Calu3 (cell line): ENCODE data around the gene NR0B2. TPM values are rescaled to one million over a fixed set of nuclear protein-coding genes. Genes with fewer than 3 reads are reported as not detected.

Experiments
- Bru-seq: library from RNA; stranded (reverse); fragments of 400-500 nt; gene quantifications from one replicate; lab custom pipeline; 2021; lab: Mats Ljungman, UMichigan
- BruChase-seq, 2 experiments: library from RNA; stranded (reverse); fragments of 400-500 nt; gene quantifications; one replicate each; lab custom pipeline; 2021; lab: Mats Ljungman, UMichigan
- BruUV-seq: library from RNA; stranded (reverse); fragments of 400-500 nt; replicated peaks from 2 replicates; lab custom pipeline; 2021; lab: Mats Ljungman, UMichigan
- CTCF ChIA-PET: fragments of 300-600 bp; sonication (Branson Sonifier 250); formaldehyde crosslinking; loops from one replicate; lab custom pipeline; 2022; ENCODE audit warnings: antibody characterized with exemption; lab: Charles Lee
- DNase-seq: peaks from one replicate; pipeline ENCODE4 v3.0.0; 2022
- H3K27ac Mint-ChIP-seq: one replicate; pipeline ENCODE4 v1.8.0; 2022; ENCODE audit warnings: mixed read lengths; ENCODE audit not compliant: unreplicated experiment
- H3K27me3 Mint-ChIP-seq: one replicate; pipeline ENCODE4 v1.8.0; 2022; ENCODE audit warnings: mixed read lengths; ENCODE audit not compliant: unreplicated experiment
- H3K36me3 Mint-ChIP-seq: one replicate; pipeline ENCODE4 v1.8.0; 2022; ENCODE audit warnings: mild to moderate bottlenecking, moderate library complexity, mixed read lengths; ENCODE audit not compliant: insufficient read depth, unreplicated experiment
- H3K4me1 Mint-ChIP-seq: one replicate; pipeline ENCODE4 v1.8.0; 2022; ENCODE audit warnings: mild to moderate bottlenecking, low read depth, mixed read lengths; ENCODE audit not compliant: unreplicated experiment
- H3K4me3 Mint-ChIP-seq: one replicate; pipeline ENCODE4 v1.8.0; 2022; ENCODE audit warnings: mild to moderate bottlenecking, low read depth, moderate library complexity, mixed read lengths; ENCODE audit not compliant: unreplicated experiment
- H3K9me3 Mint-ChIP-seq: one replicate; pipeline ENCODE4 v1.8.0; 2022; ENCODE audit warnings: low read depth, mixed read lengths; ENCODE audit not compliant: unreplicated experiment
- CTCF ChIP-seq: fragments of 200-600 bp; IDR thresholded peaks from one replicate; pipeline ENCODE4 v1.8.0; 2022; ENCODE audit warnings: antibody characterized with exemption; ENCODE audit not compliant: unreplicated experiment
- intact Hi-C: fragments of 100-400 bp; cut with micrococcal nuclease; formaldehyde crosslinking; loops from one replicate; pipeline ENCODE4 v1.10.0; 2022; ENCODE audit not compliant: unreplicated experiment
- long read RNA-seq: library from polyadenylated mRNA; stranded (forward); transcript quantifications from one replicate; pipeline ENCODE4 v2.0.0, GENCODE V29; 2022
- total RNA-seq: library from RNA; stranded (reverse); gene quantifications from 2 replicates; pipeline ENCODE4 v1.2.3, GENCODE V29; 2022

Gene NR0B2, protein sequence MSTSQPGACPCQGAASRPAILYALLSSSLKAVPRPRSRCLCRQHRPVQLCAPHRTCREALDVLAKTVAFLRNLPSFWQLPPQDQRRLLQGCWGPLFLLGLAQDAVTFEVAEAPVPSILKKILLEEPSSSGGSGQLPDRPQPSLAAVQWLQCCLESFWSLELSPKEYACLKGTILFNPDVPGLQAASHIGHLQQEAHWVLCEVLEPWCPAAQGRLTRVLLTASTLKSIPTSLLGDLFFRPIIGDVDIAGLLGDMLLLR
- total RNA-seq (0.32 TPM in 1 of 2 replicates, not detected in the other), Bru-seq, nascent RNA (percentile 20 among the genes with signal in this experiment), BruChase-seq, experiment 1, labeled RNA remaining after a 6-hour chase (not detected), BruChase-seq, experiment 2, labeled RNA remaining after a 2-hour chase (not detected)
- long read RNA-seq = 0 reads

DNA sequence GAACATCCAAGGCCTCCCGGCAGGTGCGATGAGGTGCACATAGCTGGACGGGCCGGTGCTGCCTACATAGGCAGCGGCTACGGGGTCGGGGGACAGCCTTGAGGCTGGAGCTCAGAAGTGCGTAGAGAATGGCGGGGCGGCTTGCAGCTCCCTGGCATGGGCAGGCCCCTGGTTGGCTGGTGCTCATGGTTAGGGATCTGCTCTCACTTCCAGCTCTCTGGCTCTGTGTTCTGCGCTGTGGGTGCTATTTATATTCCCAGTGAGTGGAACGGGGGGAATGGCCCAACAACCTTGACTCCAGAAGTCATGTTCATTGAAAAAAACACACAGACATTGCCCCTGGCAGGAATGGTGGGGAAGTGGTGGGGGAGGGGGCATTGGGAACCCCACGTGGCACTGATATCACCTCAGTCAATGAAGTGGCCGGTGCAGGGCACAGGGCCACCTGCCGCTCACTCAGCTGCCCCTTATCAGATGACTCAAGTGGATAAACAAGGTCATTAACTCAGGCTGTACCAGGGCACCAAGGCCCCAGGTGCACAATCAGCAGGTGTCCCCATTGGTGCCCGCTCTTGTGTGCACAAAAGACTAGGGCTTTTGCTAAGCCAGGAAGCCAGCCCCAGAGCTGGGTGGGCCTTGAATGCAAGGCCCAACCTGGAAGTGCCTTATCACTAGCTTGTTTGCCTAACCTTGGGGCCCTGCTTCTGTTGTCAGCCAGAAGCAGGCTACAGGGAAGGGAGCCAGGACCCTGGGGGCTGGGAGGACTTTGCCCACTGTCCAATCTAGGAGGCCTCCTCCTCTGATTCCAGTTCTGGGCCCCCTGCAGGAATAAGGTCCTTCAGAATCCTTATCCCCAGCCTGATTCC lies at the start of gene NR0B2:
TSS of gene NR0B2 (minus strand) at position 222 of the 866 bp plus-strand sequence. CDS start at position 187, 35 bp downstream.
- no peak for TF ChIP-seq CTCF
- H3K9me3 Mint-ChIP-seq = no peaks in the 10 kb centered on the region
- DNase-seq = peak; percentile 51
- peaks cover 8% of the 10 kb centered on the region for H3K36me3 Mint-ChIP-seq
- peaks cover 20% of the 10 kb centered on the region for H3K4me1 Mint-ChIP-seq
- CTCF ChIA-PET = no interaction called here
- intact Hi-C loops = no loop called here
- BruUV-seq = no TSS peak
- H3K27ac Mint-ChIP-seq = no peak within 1 kb of the TSS
- no peaks in the 10 kb centered on the region for H3K27me3 Mint-ChIP-seq
- H3K4me3 Mint-ChIP-seq = no peak within 1 kb of the TSS

DNA sequence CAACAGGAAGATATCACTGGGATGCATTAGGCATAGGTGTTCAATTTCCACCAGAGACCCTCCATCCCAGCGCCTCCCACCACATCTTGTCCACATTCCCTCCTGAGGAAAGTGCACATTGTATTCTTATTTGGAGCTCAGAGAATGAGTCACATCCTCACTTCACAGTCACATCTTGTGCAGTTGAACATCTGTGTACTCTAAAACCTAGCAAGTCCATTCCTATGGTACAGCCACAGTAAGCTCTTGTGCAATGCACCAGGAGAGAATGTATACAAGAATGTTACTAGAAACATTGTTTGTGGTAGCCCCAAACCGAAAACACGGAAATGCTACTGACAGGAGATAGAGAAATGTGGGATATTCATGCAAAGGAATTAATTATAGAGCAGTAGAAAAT lies 48.1 kb upstream of the NR0B2 start:
- H3K4me1 Mint-ChIP-seq = peaks cover 21% of the 10 kb centered on the region
- intact Hi-C loops = no loop called here
- no peak overlapping the region for H3K4me3 Mint-ChIP-seq
- no peaks in the 10 kb centered on the region for H3K9me3 Mint-ChIP-seq
- H3K27ac Mint-ChIP-seq = no peak overlapping the region
- BruUV-seq = no TSS peak
- H3K27me3 Mint-ChIP-seq = no peaks in the 10 kb centered on the region
- TF ChIP-seq CTCF = no peak
- DNase-seq = no peak
- CTCF ChIA-PET = interaction anchor here (1.1 to 1.4 kb wide), 2 partner anchors 36 to 84 kb away, joined by 3 to 4 read pairs; no protein-coding TSS in a partner anchor
- H3K36me3 Mint-ChIP-seq = peaks cover 26% of the 10 kb centered on the region

DNA sequence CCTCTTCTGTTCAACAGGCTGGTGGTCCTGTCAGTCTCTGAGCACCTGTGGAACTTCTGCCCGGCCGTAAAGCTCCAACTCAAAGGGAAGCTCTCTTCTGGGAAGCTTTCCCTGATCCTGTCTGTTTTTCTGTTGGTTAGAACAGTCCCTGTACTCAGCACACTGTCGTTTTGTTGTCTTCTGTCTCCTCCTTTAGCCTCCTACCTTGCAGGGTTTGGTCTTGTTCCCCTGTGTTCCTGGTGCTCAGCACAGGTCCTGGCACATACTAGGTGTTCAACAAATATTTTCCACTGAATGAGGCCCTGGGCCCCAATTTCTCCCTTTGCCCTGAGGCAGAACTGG lies 46.8 kb upstream of the NR0B2 start:
- H3K36me3 Mint-ChIP-seq = peaks cover 26% of the 10 kb centered on the region
- peak overlapping the region; percentile 68 for H3K27ac Mint-ChIP-seq
- CTCF ChIA-PET = interaction anchor here (0.6 to 1.1 kb wide), 3 partner anchors 42 to 137 kb away, joined by 3 to 5 read pairs (median 3); no protein-coding TSS in a partner anchor
- TF ChIP-seq CTCF = no peak
- intact Hi-C loops = no loop called here
- peaks cover 17% of the 10 kb centered on the region for H3K4me1 Mint-ChIP-seq
- no peaks in the 10 kb centered on the region for H3K27me3 Mint-ChIP-seq
- peak overlapping the region; percentile 82 for H3K4me3 Mint-ChIP-seq
- H3K9me3 Mint-ChIP-seq = no peaks in the 10 kb centered on the region
- BruUV-seq = no TSS peak
- DNase-seq = no peak

GRCh38 chr1:26959722-26960624 lies 46.2 kb upstream of the NR0B2 start, which contains the start of gene KDF1:
Gene KDF1, minus strand, starts transcription at chr1:26960468. Its CDS starts 8,088 bp downstream, at chr1:26952380.
- Mint-ChIP-seq H3K4me1 (peaks cover 17% of the 10 kb centered on the region), H3K4me3 (peak within 1 kb of the TSS; percentile 82), H3K27ac (peak within 1 kb of the TSS; percentile 68), H3K9me3 (no peaks in the 10 kb centered on the region), H3K27me3 (no peaks in the 10 kb centered on the region), H3K36me3 (peaks cover 26% of the 10 kb centered on the region)
- peak; percentile 14 for TF ChIP-seq CTCF
- intact Hi-C loops = no loop called here
- CTCF ChIA-PET = interaction anchor here (0.6 to 1.1 kb wide), 3 partner anchors 42 to 137 kb away, joined by 3 to 5 read pairs (median 3); no protein-coding TSS in a partner anchor
- peak; percentile 91 for DNase-seq
- no TSS peak for BruUV-seq
